ENCODE results near the gene ALDH2. TPM values are rescaled to one million over a fixed set of nuclear protein-coding genes. Genes with fewer than 3 reads are reported as not detected.

The ALDH2 gene
- total and polyA plus RNA-seq, 10 of the 15 experiments (the other 5 are each of a cell fraction or from before 2014, with no cell fraction given): 1.4 to 16.4 (median 8.7) TPM

- ChIA-PET POLR2A (no interaction called here), SMC1A (ENCODE audit: uncharacterized antibody, unreplicated experiment) (no interaction called here), CTCF (interaction anchor here (0.6 kb wide), 1 partner anchor 16 kb away, joined by 3 read pairs; no protein-coding TSS in a partner anchor), RAD21 (ENCODE audit: unreplicated experiment) (no interaction called here)
- Histone ChIP-seq H3K9ac (ENCODE audit: control insufficient read depth, insufficient read depth, low read length) (no peak overlapping the region), H3K4me3 (no peak overlapping the region), H3K27me3 (replicated peaks in 1 of 2; ENCODE audit: control insufficient read depth in 2 of 2, insufficient read depth in 2 of 2, low read length in 1 of 2) (no peaks in the 10 kb centered on the region), H3K4me1 (ENCODE audit: control insufficient read depth, insufficient read depth, low read length) (no peaks in the 10 kb centered on the region), H3K9me3 (replicated peaks; ENCODE audit: control insufficient read depth, insufficient read depth, low read length) (no peaks in the 10 kb centered on the region), H3K36me3 (ENCODE audit: control insufficient read depth in 2 of 2, insufficient read depth in 2 of 2, low read length in 1 of 2) (peaks cover 0 to 14% of the 10 kb centered on the region in 2 experiments; a peak in 3 of 4 replicates), H4K20me1 (ENCODE audit: control insufficient read depth, insufficient read depth) (no peaks in the 10 kb centered on the region), H2AFZ (ENCODE audit: control insufficient read depth, low read depth, low read length) (no peak overlapping the region), H3K79me2 (ENCODE audit: control insufficient read depth, insufficient read depth, low read length) (no peaks in the 10 kb centered on the region), H3K4me2 (ENCODE audit: control insufficient read depth, insufficient read depth) (no peak overlapping the region), H3K27ac (ENCODE audit: control insufficient read depth, insufficient read depth) (no peak overlapping the region)
- FAIRE-seq: no peak
- WGBS (ENCODE audit: insufficient coverage, insufficient replicate concordance, low lambda C conversion rate, missing lambda C conversion rate): 68% methylated on average over 8 of the region's 8 CpGs
- BruUV-seq (replicated peaks): no TSS peak
- intact Hi-C loops (cut with micrococcal nuclease; ENCODE audit: unreplicated experiment) (no loop called here), in situ Hi-C loops (cut with MboI) (no loop called here)
- TF ChIP-seq ZNF687 (IDR thresholded peaks at IDR 0.05): no peak
- TF ChIP-seq NR2C2 (IDR thresholded peaks at IDR 0.05; ENCODE audit: borderline replicate concordance, control insufficient read depth, insufficient read length, low read depth): no peak
- TF ChIP-seq ATF7 (IDR thresholded peaks at IDR 0.05; ENCODE audit: low read depth): no peak
- no peak for TF ChIP-seq SUZ12 (IDR thresholded peaks at IDR 0.05; ENCODE audit: unreplicated experiment)
- TF ChIP-seq CHD4 (IDR thresholded peaks at IDR 0.05): no peak
- no peak for TF ChIP-seq HDGF (IDR thresholded peaks at IDR 0.05)
- no peak for TF ChIP-seq PBX3 (IDR thresholded peaks at IDR 0.05; ENCODE audit: insufficient replicate concordance, low read depth, low read length)
- no peak for TF ChIP-seq YBX1 (IDR thresholded peaks at IDR 0.05)
- TF ChIP-seq IKZF2 (IDR thresholded peaks at IDR 0.05): no peak
- no peak for TF ChIP-seq MTA3 (IDR thresholded peaks at IDR 0.05; ENCODE audit: borderline replicate concordance, low read length)
- TF ChIP-seq RAD51 (IDR thresholded peaks at IDR 0.05): no peak
- TF ChIP-seq SRF (IDR thresholded peaks at IDR 0.05; ENCODE audit: low read depth in 2 of 2, low read length in 2 of 2): no peak
- no peak for TF ChIP-seq ETV6 (conservative IDR thresholded peaks at IDR 0.05 in 1 of 2, IDR thresholded peaks at IDR 0.05 in 1 of 2; ENCODE audit: borderline replicate concordance in 1 of 2, low read depth in 1 of 2)
- TF ChIP-seq EP300 (IDR thresholded peaks at IDR 0.05; ENCODE audit: borderline replicate concordance in 1 of 2, control insufficient read depth in 1 of 2, low read depth in 2 of 2, low read length in 2 of 2): no peak
- ATAC-seq: no peak
- DNase-seq (ENCODE audit: low read depth, low spot score): no peak
Measured at GRCh38 chr12:111748151-111748672, 18.5 kb upstream of the ALDH2 start.

All from GM12878 (cell line).